HG03354 (cell line): ENCODE results near the gene GFER.

Source experiments
- ATAC-seq: cut with Tn5 transposase; IDR thresholded peaks from one replicate; pipeline ENCODE4 v1.9.1; 2021; ENCODE audit warnings: mild to moderate bottlenecking; ENCODE audit not compliant: unreplicated experiment, poor library complexity, severe bottlenecking

Gene GFER

DNA sequence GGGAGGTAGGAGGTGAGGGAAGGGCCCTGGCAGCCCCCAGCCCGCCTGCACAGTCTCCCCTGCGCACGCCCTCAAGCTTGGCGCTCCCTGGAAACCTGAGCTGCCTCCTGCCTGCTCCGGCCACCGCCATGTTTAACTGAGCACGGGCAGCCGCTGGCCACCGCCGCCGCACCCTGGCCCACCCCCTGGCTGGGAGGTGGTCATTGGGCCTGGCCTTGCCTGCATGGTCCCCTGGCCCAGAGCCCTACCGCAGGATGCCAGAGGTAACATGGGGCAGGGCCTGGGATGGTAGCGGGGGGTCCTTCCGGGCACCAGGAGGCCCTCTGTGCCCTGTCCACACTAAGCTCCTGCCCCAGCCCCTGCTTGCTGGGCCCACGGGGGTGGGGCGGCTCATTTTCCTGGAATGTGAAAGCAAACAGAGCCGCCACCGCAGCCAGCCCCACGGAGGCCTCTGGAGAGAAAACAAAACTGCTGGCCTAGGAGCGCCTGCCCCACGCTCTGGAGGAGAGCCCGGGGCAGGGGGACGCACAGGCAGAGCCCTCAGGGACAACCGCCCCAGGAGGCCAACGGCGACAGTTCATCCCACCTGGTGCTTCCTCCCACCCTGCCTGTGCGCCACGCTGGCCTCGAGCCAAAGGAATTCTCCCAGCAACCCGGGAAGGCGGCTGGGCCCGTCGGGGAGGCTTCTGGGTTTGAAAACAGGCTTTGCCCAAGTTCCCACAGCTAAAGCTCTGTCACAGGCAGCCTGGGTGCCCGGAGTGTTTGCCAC is 51.6 kb downstream of the GFER start:
- no peak for ATAC-seq

DNA sequence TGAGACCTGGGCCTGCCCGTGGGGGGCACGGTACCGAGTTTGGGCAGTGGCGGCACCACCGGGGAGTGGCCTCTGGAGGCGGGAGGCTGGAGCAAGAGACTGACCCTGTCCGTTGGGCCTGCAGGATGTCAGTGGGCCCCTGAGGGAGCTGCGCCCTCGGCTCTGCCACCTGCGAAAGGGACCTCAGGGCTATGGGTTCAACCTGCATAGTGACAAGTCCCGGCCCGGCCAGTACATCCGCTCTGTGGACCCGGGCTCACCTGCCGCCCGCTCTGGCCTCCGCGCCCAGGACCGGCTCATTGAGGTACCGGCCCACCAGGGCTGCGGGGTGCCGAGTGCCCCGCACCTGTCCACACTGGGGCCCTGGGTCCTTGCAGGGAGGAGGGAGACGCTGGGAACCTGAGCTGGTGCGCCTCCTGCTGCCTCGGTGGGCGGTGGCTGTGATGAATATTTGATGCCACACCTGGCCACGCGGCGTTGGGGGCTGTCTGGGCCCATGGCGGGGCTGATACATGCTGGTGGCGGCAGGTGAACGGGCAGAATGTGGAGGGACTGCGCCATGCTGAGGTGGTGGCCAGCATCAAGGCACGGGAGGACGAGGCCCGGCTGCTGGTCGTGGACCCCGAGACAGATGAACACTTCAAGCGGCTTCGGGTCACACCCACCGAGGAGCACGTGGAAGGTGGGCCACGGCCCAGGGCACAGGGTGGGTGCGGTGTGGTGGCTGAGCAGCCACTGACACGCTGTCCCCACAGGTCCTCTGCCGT is 52.4 kb downstream of the GFER start:
- ATAC-seq, result no peak

DNA sequence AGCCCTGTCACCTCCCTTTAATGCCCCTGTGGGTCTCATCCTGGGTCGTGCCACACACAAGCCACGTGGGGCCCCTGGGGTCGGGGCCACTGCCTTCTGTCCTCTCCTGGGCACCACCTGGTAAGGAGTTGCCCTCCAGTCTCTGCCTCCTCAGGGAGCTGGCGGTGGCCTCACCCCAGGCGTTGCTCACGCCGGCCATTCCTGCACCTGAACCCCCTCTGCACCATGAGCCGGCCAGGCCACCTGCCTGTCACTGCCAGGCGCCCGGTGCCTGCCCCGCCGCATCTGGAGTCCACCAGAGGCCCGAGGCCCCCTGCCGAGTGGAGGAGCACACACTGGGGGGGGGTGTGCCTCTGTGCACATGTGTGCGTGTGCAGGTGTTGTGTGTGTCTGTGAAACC is 53.1 kb downstream of the GFER start:
- no peak for ATAC-seq
